Hematopoietic multipotent progenitor cell (in vitro differentiated cells): ENCODE data around the gene KLHDC7B. TPM values are rescaled to one million over a fixed set of nuclear protein-coding genes. Genes with fewer than 3 reads are reported as not detected.

Experiments used
- DNase-seq, 3 donors: peaks; one replicate each; pipeline ENCODE4 v3.0.0-alpha.2; 2011 to 2015; ENCODE audit warnings: low read depth in 2 of 3, low spot score in 2 of 3
- total RNA-seq: library from RNA; depleted of rRNA; stranded (reverse); fragments of >200 nt; gene quantifications from one replicate; pipeline ENCODE4 v1.2.3, GENCODE V29; 2012

Gene KLHDC7B
- total RNA-seq, 1 donor = 1.6 TPM

- DNase-seq = no peak
Observed at GRCh38 chr22:50569896-50570535, 24.3 kb downstream of the KLHDC7B start.

GRCh38 chr22:50570861-50571260 is 25.2 kb downstream of the KLHDC7B start:
- DNase-seq = no peak

- DNase-seq = no peak
Observed at GRCh38 chr22:50571264-50572175, 25.8 kb downstream of the KLHDC7B start.

GRCh38 chr22:50572965-50573364 is 27.3 kb downstream of the KLHDC7B start:
- DNase-seq = no peak

GRCh38 chr22:50573491-50574382 is 28.0 kb downstream of the KLHDC7B start:
- DNase-seq = no peak

- DNase-seq = no peak
Observed at GRCh38 chr22:50574383-50574755, 28.7 kb downstream of the KLHDC7B start.

- no peak for DNase-seq
Observed at GRCh38 chr22:50575426-50575941, 29.8 kb downstream of the KLHDC7B start.

DNA sequence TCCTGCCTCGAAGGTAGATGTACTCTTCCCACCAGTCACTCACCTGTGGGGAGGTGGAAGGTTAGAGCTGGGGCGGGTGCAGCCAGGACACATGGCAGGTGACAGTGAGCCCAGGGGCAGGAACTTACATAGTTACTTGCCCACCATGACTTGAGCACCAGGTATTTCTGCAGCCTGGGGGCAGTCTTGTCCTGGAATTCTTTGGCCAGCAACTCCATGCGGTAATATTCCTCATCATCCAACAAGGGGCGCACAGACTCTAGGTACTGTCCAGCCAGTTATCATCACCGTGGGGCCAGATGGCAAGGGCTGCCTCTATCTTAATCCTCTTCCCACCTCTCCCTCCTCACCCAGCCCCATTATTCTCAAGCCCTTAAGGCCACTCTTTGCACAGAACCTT is 30.4 kb downstream of the KLHDC7B start:
- DNase-seq = peak in 2 of 3 donors; percentile 31 to 33

DNA sequence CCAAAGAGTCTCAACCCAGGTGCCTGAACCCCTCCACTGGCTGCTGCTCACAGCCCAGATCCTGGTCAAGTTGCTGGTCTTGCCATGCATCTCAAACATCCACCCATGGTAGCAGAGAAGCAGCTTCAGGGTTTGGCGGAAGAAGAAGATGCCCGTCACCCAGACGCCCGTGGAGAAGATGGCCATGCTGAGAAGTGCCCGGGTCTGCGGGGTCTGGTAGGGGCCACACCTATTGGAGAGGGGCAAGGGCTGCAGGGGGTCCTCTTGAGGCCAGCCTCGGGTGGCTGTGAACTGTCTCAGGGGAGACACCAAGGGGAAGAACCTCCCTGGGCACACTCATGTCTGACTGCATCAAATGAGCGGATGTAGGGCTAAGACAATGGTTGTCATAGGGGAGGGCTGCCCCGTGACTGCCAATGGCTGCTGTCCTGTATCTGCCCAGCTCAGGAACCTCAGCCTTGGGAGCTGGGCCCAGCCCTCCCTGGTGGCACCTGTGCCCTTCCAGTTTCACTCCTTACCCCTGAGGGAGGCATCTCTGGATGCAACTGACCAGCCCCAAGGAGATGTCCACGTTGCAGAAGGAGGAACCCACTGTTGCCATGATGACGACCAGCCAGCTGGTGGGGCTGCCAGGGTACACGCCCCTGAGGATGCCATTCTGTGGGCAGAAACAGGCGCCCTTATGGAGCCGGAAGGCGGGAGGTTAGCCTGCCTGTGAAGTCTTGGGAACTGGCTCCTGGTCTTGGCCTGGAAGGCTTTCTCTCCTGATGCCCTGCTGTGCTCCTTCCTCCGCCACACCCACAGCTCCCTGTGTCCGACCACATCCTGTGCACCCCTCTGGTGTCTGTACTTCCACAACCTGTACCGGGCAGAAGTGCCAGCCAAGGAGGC is 31.4 kb downstream of the KLHDC7B start:
- DNase-seq = no peak

GRCh38 chr22:50577697-50577986 is 31.9 kb downstream of the KLHDC7B start:
- DNase-seq = no peak

DNA sequence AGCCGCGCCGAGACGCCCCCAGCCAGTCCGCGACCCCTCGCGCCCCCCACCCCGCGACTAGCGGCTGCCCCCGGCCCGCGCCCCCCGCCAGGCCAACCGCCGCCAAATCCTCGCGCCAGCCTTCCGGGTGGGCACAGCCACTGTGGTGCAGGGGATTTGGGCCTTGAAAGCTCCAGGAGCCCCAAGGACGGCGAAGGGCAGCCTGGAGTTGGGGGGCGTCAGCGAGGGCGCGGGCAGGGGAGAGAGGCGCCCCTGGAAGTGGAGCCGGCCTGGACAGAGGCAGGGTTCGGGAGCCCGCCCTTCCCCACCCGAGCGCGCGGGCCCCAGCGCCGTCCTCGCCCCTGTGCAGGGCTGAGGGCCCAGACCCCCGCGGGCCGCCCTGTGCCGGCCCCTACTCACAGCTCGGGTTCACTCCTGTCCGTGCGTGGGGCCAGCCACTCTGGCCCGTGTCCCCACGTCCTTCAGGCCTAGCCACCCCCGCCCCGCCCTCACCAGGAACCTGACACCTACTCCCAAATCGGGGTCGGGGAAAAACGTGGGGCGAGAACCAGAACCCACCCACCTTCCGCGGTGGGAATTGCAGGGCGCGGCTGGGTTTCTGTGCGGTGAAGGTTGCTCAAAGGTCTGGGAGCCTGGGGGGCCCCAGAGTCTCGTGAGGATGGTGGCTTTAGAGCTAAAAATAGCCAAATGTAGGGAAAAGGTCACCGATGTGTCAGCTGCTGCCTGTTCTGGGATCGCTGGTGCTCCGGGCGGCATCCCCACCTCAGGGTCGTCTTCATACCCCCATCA is 32.5 kb downstream of the KLHDC7B start, which contains the start of gene CPT1B:
CPT1B (minus strand) TSS at position 441 of the 789 bp plus-strand sequence. CDS start 512 bp downstream, outside the sequence.
- DNase-seq = no peak

DNA sequence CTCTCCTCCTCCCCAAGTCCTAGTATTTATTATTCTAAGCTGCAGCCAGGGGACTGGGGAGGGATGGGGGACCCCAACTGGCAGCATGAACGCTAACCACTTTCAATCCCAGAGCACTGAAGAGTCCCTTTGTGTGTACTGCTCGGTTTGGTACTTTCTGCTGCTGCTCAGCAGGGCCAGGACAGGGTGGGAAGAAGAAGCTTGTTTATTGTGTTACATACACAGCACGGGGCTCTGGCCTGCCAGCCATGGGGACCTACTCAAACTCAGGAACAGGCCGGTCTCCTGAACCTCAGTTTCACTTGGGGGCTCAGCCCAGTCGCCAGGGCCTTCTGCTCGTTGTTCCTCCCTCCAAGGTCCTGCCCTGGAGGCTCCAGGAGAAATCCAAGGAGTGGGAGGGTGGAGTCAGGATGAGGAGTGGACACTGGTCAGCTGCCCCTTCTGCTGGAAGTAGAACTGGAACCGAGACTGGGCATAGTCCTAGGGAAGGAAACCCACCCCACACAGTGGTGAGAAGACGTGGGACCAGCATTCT is 33.1 kb downstream of the KLHDC7B start:
- DNase-seq = no peak

DNA sequence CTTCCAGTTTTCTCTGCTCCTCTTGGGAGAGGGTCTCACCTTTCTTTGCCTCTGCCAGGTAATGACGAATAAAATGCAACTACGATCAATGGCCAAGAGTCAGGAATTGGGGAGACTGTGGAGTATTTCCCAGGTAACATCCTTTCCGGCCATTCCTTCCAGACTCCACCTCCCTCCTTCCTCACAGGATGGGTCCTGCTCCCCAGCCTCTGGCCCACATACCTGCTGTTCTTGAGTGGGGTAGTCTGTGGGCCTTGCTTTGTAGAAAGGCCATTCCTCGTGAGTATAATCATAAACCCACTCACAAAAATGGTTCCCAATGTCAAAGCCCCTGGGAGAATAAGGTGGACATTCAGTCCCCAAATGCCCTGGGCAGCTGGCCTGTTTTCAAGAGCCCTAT is 34.1 kb downstream of the KLHDC7B start:
- no peak for DNase-seq

DNA sequence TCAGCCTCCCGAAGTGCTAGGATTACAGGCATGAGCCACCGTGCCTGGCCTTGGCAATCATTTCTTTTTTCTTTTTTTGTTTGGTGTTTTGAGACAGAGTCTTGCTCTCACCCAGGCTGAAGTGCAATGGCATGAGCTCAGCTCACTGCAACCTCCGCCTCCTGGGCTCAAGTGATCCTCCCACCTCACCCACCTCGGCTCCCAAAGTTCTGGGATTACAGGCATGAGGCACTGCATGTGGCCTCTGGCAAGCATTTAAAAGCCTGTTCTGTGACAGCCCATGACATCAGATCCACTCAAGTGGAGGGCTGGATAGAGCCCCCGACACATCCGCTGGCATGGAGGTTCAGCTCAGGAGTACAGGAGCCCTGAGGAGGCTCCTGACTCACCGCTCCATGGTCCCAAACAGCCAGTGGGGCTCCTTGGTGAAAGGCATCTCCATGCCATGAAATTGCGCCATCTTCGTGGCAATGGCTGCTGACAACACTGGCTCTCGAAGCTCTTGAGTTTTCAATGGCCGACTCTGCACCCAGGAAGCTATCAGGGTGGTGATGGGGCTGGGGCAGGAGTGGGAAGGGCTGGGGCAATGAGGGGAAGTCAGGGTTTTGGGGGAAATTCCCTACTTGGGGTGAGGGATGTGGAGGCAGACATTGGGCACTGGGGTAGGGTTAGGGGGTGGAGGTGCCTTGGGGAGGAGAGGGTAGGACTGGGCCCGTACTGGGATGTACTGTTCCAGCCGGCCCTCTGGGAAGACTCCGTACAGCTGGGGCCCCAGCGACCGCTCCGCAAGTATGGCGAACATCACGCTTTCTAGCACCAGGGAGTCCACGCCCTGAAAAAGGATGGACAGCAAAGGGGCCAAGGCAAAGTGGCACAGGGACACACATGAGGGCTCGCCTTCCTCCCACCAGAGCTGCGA is 35.6 kb downstream of the KLHDC7B start:
- no peak for DNase-seq

GRCh38 chr22:50581950-50582492 is 36.3 kb downstream of the KLHDC7B start:
- DNase-seq = peak in 2 of 3 donors; percentile 17 to 22

GRCh38 chr22:50582493-50583293 is 37.0 kb downstream of the KLHDC7B start, which contains the start of gene CHKB:
CHKB (minus strand) TSS chr22:50582849; CDS start chr22:50582781, 68 bp downstream.
- DNase-seq = peak; percentile 92 to 98 (median 98)
